Ovary (tissue), 9 donors: ENCODE measurements around the gene CAMTA1. TPM values are rescaled to one million over a fixed set of nuclear protein-coding genes. Genes with fewer than 3 reads are reported as not detected.

Source experiments
- DNase-seq, 5 donors: peaks; one replicate each; pipeline ENCODE4 v3.0.0-alpha.2; 2019 to 2020
- H3K27ac ChIP-seq, 2 donors: fragments of 200-600 bp; one replicate each; pipeline versions ENCODE4 v1.5.1 to v1.8.0; 2019 to 2022
- H3K27me3 ChIP-seq: fragments of 200-600 bp; one replicate; pipeline ENCODE4 v1.8.0; 2022
- H3K36me3 ChIP-seq: fragments of 200-600 bp; sonication (generic); one replicate; pipeline ENCODE4 v1.5.1; 2019
- H3K4me1 ChIP-seq: one replicate; pipeline ENCODE4 v1.8.1; 2013; ENCODE audit warnings: mild to moderate bottlenecking, moderate library complexity; ENCODE audit not compliant: insufficient read depth
- H3K4me3 ChIP-seq: fragments of 200-600 bp; sonication (generic); one replicate; pipeline ENCODE4 v1.5.1; 2017
- H3K9me3 ChIP-seq, 2 donors: fragments of 200-600 bp in 1 of 2; sonication (generic) in 1 of 2; one replicate each; pipeline versions ENCODE4 v1.5.1 to v1.8.1; 2013 to 2019; ENCODE audit warnings: mild to moderate bottlenecking in 1 of 2, moderate library complexity in 1 of 2
- CTCF ChIP-seq, 3 donors: fragments of 450-650 bp in 2 of 3; fragments of 200-600 bp in 1 of 3; IDR thresholded peaks; one replicate each; pipeline versions ENCODE4 v1.5.1 to v1.8.0; 2016 to 2022; ENCODE audit warnings: antibody characterized with exemption in 3 of 3, mild to moderate bottlenecking in 1 of 3
- EP300 ChIP-seq: sonication (generic); formaldehyde crosslinking; IDR thresholded peaks from one replicate; pipeline ENCODE4 v1.6.1; 2017; ENCODE audit warnings: antibody characterized with exemption
- POLR2A ChIP-seq: fragments of 450-650 bp; IDR thresholded peaks from one replicate; pipeline ENCODE4 v1.6.1; 2017; ENCODE audit warnings: antibody characterized with exemption, mild to moderate bottlenecking, moderate library complexity
- WGBS, 3 donors: extraction: QIAGEN DNeasy Blood & Tissue Kit in 1 of 3; methylation state at CpG; one replicate each; pipeline versions ENCODE4 v1.1.5 to v1.1.7; 2013 to 2017; 5-methylcytosine and 5-hydroxymethylcytosine counted together
- intact Hi-C, 4 donors: fragments of 100-400 bp; cut with DNase I; formaldehyde crosslinking; loops; one replicate each; pipeline versions ENCODE4 v1.11.0 to v1.15.1; 2022 to 2023
- polyA plus RNA-seq, 2 donors: library from polyadenylated mRNA; stranded (reverse); fragments of 200-250 nt in 1 of 2; fragments of 350-450 nt in 1 of 2; fragmentation: Illumina TruSeq in 1 of 2; extraction: RNeasy Lipid Tissue Mini Kit (QIAGEN cat#74804) in 1 of 2; gene quantifications; one replicate each; pipeline ENCODE4 v1.2.3, GENCODE V29; 2013 to 2014
- total RNA-seq, 7 donors: library from RNA; depleted of rRNA in 2 of 7; stranded (reverse); fragments of >200 nt in 2 of 7; fragmentation: NEBNext Ultra II Directional in 3 of 7; extraction: Animal tissue kit (Norgen Biotek cat#: 25700) in 3 of 7; gene quantifications; one replicate each; pipeline versions ENCODE4 v1.1.0 to v1.2.4, GENCODE V29; 2016 to 2023
- donor health status: DM: no; HTN: no; CAD: no; lungs with moderate emphysema.
- donor health status: DM: no; HTN: no; CAD: no.
- donor health status: Bipolar disorder and iron deficiency.
- donor health status: DM: yes; HTN: yes; CAD: no.
- donor health status: DM: no; HTN: no; CAD: no.
- donor health status: DM: yes; HTN: yes; CAD: no.

The CAMTA1 gene
- total and polyA plus RNA-seq, 9 donors: 51.1 to 150 (median 67.4) TPM

- TF ChIP-seq POLR2A (no peak), EP300 (no peak), CTCF (IDR thresholded peaks at IDR 0.05) (no peak)
- no peak for DNase-seq
- Histone ChIP-seq H3K36me3 (no peaks in the 10 kb centered on the region), H3K4me3 (no peak overlapping the region), H3K9me3 (no peaks in the 10 kb centered on the region), H3K4me1 (no peaks in the 10 kb centered on the region), H3K27ac (no peak overlapping the region), H3K27me3 (no peaks in the 10 kb centered on the region)
- 25 to 65% (median 30%) methylated on average over 27 of the region's 27 CpGs for WGBS, 3 donors
- intact Hi-C loops: no loop called here
Measured at GRCh38 chr1:7199077-7199779, 414.0 kb downstream of the CAMTA1 start.

GRCh38 chr1:7207875-7208646, 422.8 kb downstream of the CAMTA1 start:
- peak in 1 of 5 donors; percentile 66 for DNase-seq
- H3K4me1 ChIP-seq: no peaks in the 10 kb centered on the region
- 31 to 39% (median 32%) methylated on average over 6 of the region's 6 CpGs for WGBS, 3 donors
- H3K27ac ChIP-seq: no peak overlapping the region
- no peaks in the 10 kb centered on the region for H3K36me3 ChIP-seq
- intact Hi-C loops: no loop called here
- TF ChIP-seq POLR2A (no peak), CTCF (IDR thresholded peaks at IDR 0.05) (no peak), EP300 (no peak)
- no peaks in the 10 kb centered on the region for H3K27me3 ChIP-seq
- no peak overlapping the region for H3K4me3 ChIP-seq
- no peaks in the 10 kb centered on the region for H3K9me3 ChIP-seq

GRCh38 chr1:7208647-7209180, 423.5 kb downstream of the CAMTA1 start:
- Histone ChIP-seq H3K9me3 (no peaks in the 10 kb centered on the region), H3K4me3 (no peak overlapping the region), H3K27me3 (no peaks in the 10 kb centered on the region), H3K27ac (no peak overlapping the region), H3K4me1 (no peaks in the 10 kb centered on the region), H3K36me3 (no peaks in the 10 kb centered on the region)
- intact Hi-C loops: no loop called here
- DNase-seq: no peak
- WGBS, 3 donors: 85 to 88% (median 86%) methylated on average over 7 of the region's 7 CpGs
- no peak for TF ChIP-seq CTCF (IDR thresholded peaks at IDR 0.05)
- no peak for TF ChIP-seq POLR2A
- no peak for TF ChIP-seq EP300

GRCh38 chr1:7209336-7209735, 424.1 kb downstream of the CAMTA1 start:
- no peak for DNase-seq
- no peaks in the 10 kb centered on the region for H3K4me1 ChIP-seq
- H3K27ac ChIP-seq: no peak overlapping the region
- H3K4me3 ChIP-seq: no peak overlapping the region
- TF ChIP-seq POLR2A (no peak), EP300 (no peak), CTCF (IDR thresholded peaks at IDR 0.05) (no peak)
- 31 to 39% (median 38%) methylated on average over 3 of the region's 3 CpGs for WGBS, 3 donors
- no peaks in the 10 kb centered on the region for H3K27me3 ChIP-seq
- no peaks in the 10 kb centered on the region for H3K36me3 ChIP-seq
- intact Hi-C loops: no loop called here
- H3K9me3 ChIP-seq: no peaks in the 10 kb centered on the region
